ENCODE measurements around the gene RPL6. TPM values are rescaled to one million over a fixed set of nuclear protein-coding genes. Genes with fewer than 3 reads are reported as not detected.
"Not testable (repeated sequence)": the region's sequence is repeated elsewhere in the genome, so short reads cannot be mapped to it uniquely, and the experiment has no call there.

Gene RPL6
- total RNA-seq, 1 donor from 2014 or later: 537 TPM

- DNase-seq (ENCODE audit: low spot score): no peak
- intact Hi-C loops (cut with DNase I): no loop called here
Measured at GRCh38 chr12:112421363-112421762, 12.0 kb upstream of the RPL6 start.

- intact Hi-C loops (cut with DNase I): no loop called here
- DNase-seq (ENCODE audit: low spot score): no peak
Measured at GRCh38 chr12:112420740-112421139, 11.3 kb upstream of the RPL6 start.

- intact Hi-C loops (cut with DNase I): no loop called here
Measured at GRCh38 chr12:112419297-112420133, 10.1 kb upstream of the RPL6 start.

DNA sequence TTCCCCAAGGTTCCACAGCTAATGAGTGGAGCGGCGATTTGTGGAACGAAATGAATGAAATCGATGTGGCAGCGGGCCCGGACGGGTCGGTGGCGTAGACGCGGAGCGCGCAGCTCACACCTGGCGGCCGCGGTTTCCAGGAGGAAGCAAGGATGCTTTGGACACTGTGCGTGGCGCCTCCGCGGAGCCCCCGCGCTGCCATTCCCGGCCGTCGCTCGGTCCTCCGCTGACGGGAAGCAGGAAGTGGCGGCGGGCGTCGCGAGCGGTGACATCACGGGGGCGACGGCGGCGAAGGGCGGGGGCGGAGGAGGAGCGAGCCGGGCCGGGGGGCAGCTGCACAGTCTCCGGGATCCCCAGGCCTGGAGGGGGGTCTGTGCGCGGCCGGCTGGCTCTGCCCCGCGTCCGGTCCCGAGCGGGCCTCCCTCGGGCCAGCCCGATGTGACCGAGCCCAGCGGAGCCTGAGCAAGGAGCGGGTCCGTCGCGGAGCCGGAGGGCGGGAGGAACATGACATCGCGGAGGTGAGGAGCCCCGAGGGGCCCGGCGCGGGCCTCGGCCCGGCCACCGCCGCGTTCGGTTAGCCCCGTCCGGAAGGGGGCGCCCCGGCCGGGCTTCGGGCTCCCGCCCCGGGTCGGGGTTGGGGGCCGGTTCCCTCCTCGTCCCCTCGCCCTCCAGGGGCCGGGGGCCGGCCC lies 9.3 kb upstream of the RPL6 start, which contains the start of gene PTPN11:
PTPN11 (plus strand) TSS at position 340 of the 689 bp plus-strand sequence; CDS start at position 505, 165 bp downstream.
- DNase-seq (ENCODE audit: low spot score): peak; percentile 95
- intact Hi-C loops (cut with DNase I): no loop called here

More at GRCh38 chr12:112419297-112420133, 10.1 kb upstream of the RPL6 start:
- DNase-seq (ENCODE audit: low spot score): peak; percentile 83

DNA sequence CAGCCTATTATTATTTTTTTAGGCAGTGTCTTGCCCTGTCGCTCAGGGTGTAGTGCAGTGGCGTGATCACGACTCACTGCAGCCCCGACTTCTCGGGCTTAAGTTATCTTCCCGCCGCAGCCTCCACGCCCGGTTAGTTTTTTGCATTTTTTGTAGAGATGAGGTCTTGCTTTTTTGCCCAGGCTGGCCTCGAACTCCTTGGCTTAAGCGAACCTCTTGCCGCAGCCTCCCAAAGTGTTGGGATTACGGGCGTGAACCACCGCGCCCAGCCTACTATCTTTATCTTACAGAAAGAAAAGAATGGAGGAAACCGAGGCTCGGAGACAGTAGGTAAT lies 8.8 kb upstream of the RPL6 start:
- intact Hi-C loops (cut with DNase I): no loop called here
- no peak for DNase-seq (ENCODE audit: low spot score)

GRCh38 chr12:112415457-112415856 lies 6.1 kb upstream of the RPL6 start:
- DNase-seq (ENCODE audit: low spot score); intact Hi-C loops (cut with DNase I): not testable (repeated sequence)

DNA sequence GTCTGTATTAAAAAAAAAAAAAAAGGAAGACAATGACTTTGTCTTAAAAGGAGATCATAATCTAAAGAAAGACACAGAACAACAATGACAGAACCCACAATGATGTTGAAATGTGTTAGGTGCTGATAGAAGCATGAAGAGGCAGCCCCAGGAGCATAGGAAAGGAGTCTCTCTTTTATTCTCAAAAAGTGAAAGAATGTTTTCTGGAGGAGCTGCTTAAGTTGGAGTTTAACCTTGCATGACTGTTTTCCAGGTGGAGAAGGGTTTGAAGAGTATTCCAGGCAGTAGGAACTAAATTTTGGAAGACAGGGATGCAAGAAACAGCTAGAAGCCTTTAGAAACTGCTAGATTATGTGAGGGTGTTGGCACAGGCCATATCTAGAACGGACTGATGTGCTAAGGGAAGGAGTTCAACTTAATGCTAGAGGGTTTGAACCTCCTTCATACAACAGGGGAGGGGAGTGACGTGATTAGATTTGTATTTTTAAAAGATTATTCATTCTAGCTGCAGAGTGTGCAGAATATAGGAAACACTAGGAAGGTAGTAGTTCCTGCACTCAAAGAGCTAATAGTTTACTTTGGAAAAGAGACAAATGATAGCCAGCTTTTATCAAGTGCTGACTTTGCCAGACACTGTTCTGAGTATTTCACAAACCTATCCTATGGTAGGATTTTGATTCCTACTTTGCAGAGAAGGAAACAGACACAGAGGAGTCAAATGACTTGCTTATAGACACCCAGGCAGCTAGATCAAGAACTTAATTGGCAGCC lies 4.6 kb upstream of the RPL6 start:
- intact Hi-C loops (cut with DNase I): no loop called here
- DNase-seq (ENCODE audit: low spot score): no peak

GRCh38 chr12:112409906-112410244 lies 470 bp upstream of the RPL6 start:
- intact Hi-C loops (cut with DNase I): no loop called here
- no peak for DNase-seq (ENCODE audit: low spot score)

DNA sequence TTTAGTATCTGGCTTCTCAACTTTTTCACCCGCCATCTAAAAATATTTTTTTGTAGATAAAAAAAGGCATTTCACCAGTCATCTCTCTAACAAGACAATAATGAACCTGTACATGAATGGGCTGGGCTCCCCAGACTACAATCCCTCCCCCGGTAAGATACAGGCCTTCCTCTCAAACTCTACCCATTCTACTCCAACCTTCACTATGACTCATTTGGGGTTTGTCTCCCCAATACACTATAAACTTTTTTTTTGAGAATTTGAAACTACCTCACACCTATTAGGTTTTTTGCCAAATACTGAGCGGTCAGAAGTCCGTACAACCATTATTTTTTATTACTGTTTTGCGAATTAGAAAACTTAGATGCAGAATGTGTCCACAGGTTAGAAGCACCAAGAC lies 784 bp downstream of the RPL6 start:
- intact Hi-C loops (cut with DNase I): no loop called here
- DNase-seq (ENCODE audit: low spot score): no peak

- intact Hi-C loops (cut with DNase I); DNase-seq (ENCODE audit: low spot score): not testable (repeated sequence)
Measured at GRCh38 chr12:112407683-112408082, 1.7 kb downstream of the RPL6 start.

DNA sequence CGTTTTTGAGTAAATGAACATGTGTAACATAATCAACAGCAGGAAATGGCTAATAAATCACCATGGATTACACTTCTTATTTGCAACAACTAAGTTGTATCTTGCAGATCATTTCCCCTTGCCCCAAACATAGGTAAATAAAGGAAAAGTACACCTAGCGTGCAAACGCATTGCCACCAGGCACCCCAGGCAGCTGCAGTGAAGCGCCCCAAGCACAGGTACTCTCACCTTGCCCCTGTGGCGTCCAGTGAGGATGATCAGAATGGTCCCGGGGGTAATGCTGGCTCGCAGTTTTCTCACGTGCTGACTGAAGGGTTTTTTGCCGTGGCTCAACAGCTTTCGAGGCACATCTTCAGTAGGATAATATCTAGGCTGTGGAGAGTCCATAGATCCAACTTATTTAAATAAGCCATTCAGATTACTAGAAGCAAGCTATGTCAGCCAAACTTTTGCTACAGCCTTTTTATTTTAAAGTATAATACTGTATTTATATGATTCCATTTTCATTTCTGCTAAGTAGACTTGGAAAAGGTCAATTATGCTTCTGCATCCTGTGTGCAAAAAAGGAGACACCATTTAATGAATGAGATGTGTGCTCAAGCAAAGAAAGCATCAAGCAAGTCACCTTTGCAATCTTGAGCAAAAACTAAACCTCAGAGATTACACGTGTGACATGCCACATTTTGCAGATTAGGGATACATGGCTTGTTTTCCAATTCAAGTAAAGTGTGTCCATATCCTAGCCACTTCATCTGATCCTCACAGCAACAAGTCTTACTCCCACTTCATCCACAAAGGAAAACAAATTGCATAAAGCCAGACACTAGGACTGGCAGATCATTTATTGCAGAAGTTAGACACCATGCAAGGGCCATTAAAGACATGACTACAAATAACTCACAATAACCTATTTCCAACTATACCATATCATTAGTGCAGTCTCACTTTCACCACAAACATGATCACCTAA lies 2.6 kb downstream of the RPL6 start:
- intact Hi-C loops (cut with DNase I): no loop called here
- DNase-seq (ENCODE audit: low spot score): no peak

GRCh38 chr12:112401903-112402498 lies 7.4 kb downstream of the RPL6 start:
- no peak for DNase-seq (ENCODE audit: low spot score)
- intact Hi-C loops (cut with DNase I): no loop called here

DNA sequence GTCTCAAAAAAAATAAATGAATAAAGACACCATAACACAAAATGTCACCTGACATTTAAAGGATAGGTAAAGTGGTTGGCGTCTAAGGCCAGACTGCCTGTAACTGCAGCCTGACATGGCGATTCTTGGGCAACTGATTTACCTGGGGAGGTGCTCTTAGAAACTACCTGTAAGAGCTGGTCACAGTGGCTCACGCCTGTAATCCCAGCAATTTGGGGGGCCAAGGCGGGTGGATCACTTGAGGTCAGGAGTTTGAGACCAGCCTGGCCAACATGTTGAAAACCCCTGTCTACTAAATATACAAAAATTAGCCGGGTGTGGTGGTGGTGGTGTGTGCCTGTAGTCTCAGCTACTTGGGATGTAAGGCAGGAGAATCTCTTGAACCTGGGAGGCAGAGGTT lies 8.4 kb downstream of the RPL6 start:
- no peak for DNase-seq (ENCODE audit: low spot score)
- intact Hi-C loops (cut with DNase I): no loop called here

GRCh38 chr12:112393328-112393727 lies 16.1 kb downstream of the RPL6 start:
- no peak for DNase-seq (ENCODE audit: low spot score)
- intact Hi-C loops (cut with DNase I): no loop called here

GRCh38 chr12:112389922-112390654 lies 19.3 kb downstream of the RPL6 start:
- intact Hi-C loops (cut with DNase I): loop anchor here (10.0 kb wide), 1 partner anchor 95 kb away; no protein-coding TSS in a partner anchor
- not testable (repeated sequence) for DNase-seq (ENCODE audit: low spot score)

- DNase-seq (ENCODE audit: low spot score): no peak
- intact Hi-C loops (cut with DNase I): loop anchor here (10.0 kb wide), 1 partner anchor 94 kb away; no protein-coding TSS in a partner anchor
Measured at GRCh38 chr12:112389228-112389627, 20.2 kb downstream of the RPL6 start.

DNA sequence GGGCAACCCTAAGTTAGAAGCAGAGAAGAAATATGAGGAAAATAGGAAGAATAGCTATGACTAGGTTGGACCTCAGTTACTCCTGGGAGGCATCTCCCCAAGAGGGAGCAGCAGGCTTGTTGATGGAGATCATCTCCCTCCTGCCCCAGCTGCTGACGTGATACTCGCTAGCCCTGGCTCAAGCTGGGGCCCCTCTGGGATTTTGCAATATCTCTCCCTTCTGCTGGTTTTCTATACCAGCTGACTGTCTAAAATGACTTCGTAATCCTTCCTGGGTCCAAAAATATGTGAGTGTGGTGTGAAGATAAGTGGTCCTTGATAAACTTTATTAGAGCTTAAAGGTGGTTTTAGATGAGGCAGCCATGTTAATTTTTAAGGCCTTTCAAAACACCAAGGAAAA lies 22.7 kb downstream of the RPL6 start:
- DNase-seq (ENCODE audit: low spot score): no peak
- intact Hi-C loops (cut with DNase I): loop anchor here (2.0 to 10.0 kb wide), 2 partner anchors 92 to 188 kb away; no protein-coding TSS in a partner anchor

GRCh38 chr12:112382866-112383265 lies 26.5 kb downstream of the RPL6 start:
- intact Hi-C loops (cut with DNase I): loop anchor here (10.0 kb wide), 1 partner anchor 88 kb away; no protein-coding TSS in a partner anchor
- no peak for DNase-seq (ENCODE audit: low spot score)

All from cardiac septum (tissue), 1 donor.